HepG2 (cell line): Measurements from ENCODE around the gene AWAT2. TPM values are rescaled to one million over a fixed set of nuclear protein-coding genes. Genes with fewer than 3 reads are reported as not detected.

Experiments
- ATAC-seq: fragments of 200-7000 bp; cut with Tn5 transposase; 3 replicates; pipeline ENCODE4 v1.9.1; 2020; ENCODE audit warnings: mild to moderate bottlenecking, moderate library complexity
- BruUV-seq: library from RNA; stranded (reverse); fragments of 400-500 nt; replicated peaks from 2 replicates; lab custom pipeline; 2021; lab: Mats Ljungman, UMichigan
- CTCF ChIA-PET: fragments of 300-600 bp; formaldehyde crosslinking; extraction: SDS; loops from one replicate; lab custom pipeline; 2021; ENCODE audit warnings: low total read pairs, inconsistent platforms, low intra/inter-chr PET ratio; lab: Yijun Ruan, JAX
- POLR2A ChIA-PET: fragments of 350-600 bp; sonication (Branson Sonifier 250); formaldehyde crosslinking; loops from one replicate; lab custom pipeline; 2020; ENCODE audit warnings: antibody characterized with exemption, inconsistent platforms; lab: Yijun Ruan, JAX
- DNase-seq: peaks from one replicate; pipeline ENCODE4 v3.0.0-alpha.2; 2015; ENCODE audit warnings: low spot score
- FAIRE-seq: peaks from 3 replicates; lab custom pipeline; 2011; peaks lifted over from hg19 to GRCh38; lab: Jason Lieb, UNC
- H2AFZ ChIP-seq: one replicate; pipeline ENCODE4 v1.6.1; 2011; ENCODE audit warnings: low read length, inconsistent platforms
- H3K27ac ChIP-seq: fragments of 300-600 bp; 3 replicates; pipeline ENCODE4 v1.8.0; 2011; ENCODE audit warnings: mixed run types, mild to moderate bottlenecking, mixed read lengths, low read length, inconsistent platforms; ENCODE audit not compliant: insufficient read depth; ENCODE audit errors: extremely low read length
- H3K27me3 ChIP-seq, 2 experiments: fragments of 200-600 bp in 1 of 2; 2 replicates in 1 of 2; 3 replicates in 1 of 2; pipeline versions ENCODE4 v1.6.0 to v1.8.0; 2011; ENCODE audit warnings: low read length in 2 of 2, mild to moderate bottlenecking in 2 of 2, moderate library complexity in 2 of 2, inconsistent platforms in 1 of 2; ENCODE audit not compliant: insufficient read depth in 2 of 2, control insufficient read depth in 1 of 2
- H3K36me3 ChIP-seq, 2 experiments: fragments of 200-600 bp in 1 of 2; replicated peaks in 1 of 2; 2 replicates in 1 of 2; 3 replicates in 1 of 2; pipeline versions ENCODE4 v1.5.1 to v1.8.0; 2011; ENCODE audit warnings: low read length in 2 of 2, inconsistent platforms in 1 of 2; ENCODE audit not compliant: insufficient read depth in 2 of 2, control insufficient read depth in 1 of 2
- H3K4me1 ChIP-seq: 2 replicates; pipeline ENCODE4 v1.5.1; 2012; ENCODE audit warnings: low read length, inconsistent platforms; ENCODE audit not compliant: insufficient read depth
- H3K4me2 ChIP-seq: 2 replicates; pipeline ENCODE4 v1.6.0; 2011; ENCODE audit warnings: low read depth, low read length, inconsistent platforms
- H3K4me3 ChIP-seq, 3 experiments: fragments of 200-600 bp in 1 of 3; sonication (generic), shearing (Covaris generic) in 1 of 3; replicated peaks in 1 of 3; 2 replicates each; pipeline ENCODE4 v1.5.1; 2011 to 2016; ENCODE audit warnings: low read length in 3 of 3, inconsistent platforms in 2 of 3, low read depth in 2 of 3, mild to moderate bottlenecking in 2 of 3, control low read depth in 1 of 3, mixed read lengths in 1 of 3; ENCODE audit not compliant: insufficient read depth in 1 of 3
- H3K79me2 ChIP-seq: one replicate; pipeline ENCODE4 v1.6.1; 2011; ENCODE audit warnings: low read length, inconsistent platforms; ENCODE audit not compliant: insufficient read depth
- H3K9ac ChIP-seq: 2 replicates; pipeline ENCODE4 v1.6.0; 2011; ENCODE audit warnings: mild to moderate bottlenecking, low read depth, low read length, inconsistent platforms; ENCODE audit not compliant: insufficient read depth
- H3K9me3 ChIP-seq: 2 replicates; pipeline ENCODE4 v1.5.1; 2012; ENCODE audit warnings: mild to moderate bottlenecking, low read length
- H4K20me1 ChIP-seq: 2 replicates; pipeline ENCODE4 v1.6.0; 2011; ENCODE audit warnings: inconsistent platforms, mild to moderate bottlenecking, low read length, moderate library complexity; ENCODE audit not compliant: insufficient read depth
- AGO2 ChIP-seq: fragments of 200-400 bp; formaldehyde crosslinking; optimal IDR thresholded peaks from 2 replicates; pipeline ENCODE3; 2017; ENCODE audit warnings: mild to moderate bottlenecking, low read depth, low read length, moderate library complexity
- ARNT ChIP-seq: fragments of 450-650 bp; IDR thresholded peaks from 2 replicates; pipeline ENCODE4 v1.6.1; 2017
- GATAD2A ChIP-seq: IDR thresholded peaks from 2 replicates; pipeline ENCODE4 v1.6.1; 2016
- HNRNPL ChIP-seq: fragments of 200-400 bp; formaldehyde crosslinking; IDR thresholded peaks from 2 replicates; pipeline ENCODE4 v1.6.1; 2017; ENCODE audit warnings: mild to moderate bottlenecking, low read depth, low read length
- KLF16 ChIP-seq, 2 experiments: sonication (generic) in 1 of 2; formaldehyde crosslinking in 1 of 2; IDR thresholded peaks; 2 replicates each; pipeline versions ENCODE4 v1.6.1 to v1.8.0; 2016 to 2023; ENCODE audit warnings: missing genetic modification reagents in 2 of 2, missing compliant biosample characterization in 1 of 2
- MEIS2 ChIP-seq: sonication (generic); formaldehyde crosslinking; IDR thresholded peaks from 2 replicates; pipeline ENCODE4 v1.9.0; 2021; ENCODE audit warnings: mild to moderate bottlenecking, missing genetic modification reagents
- MZF1 ChIP-seq: sonication (generic); formaldehyde crosslinking; IDR thresholded peaks from 2 replicates; pipeline ENCODE4 v1.8.1; 2023; ENCODE audit warnings: mild to moderate bottlenecking, missing genetic modification reagents, borderline replicate concordance
- NCOA2 ChIP-seq: sonication (generic); formaldehyde crosslinking; IDR thresholded peaks from 2 replicates; pipeline ENCODE4 v1.8.0; 2022; ENCODE audit warnings: inconsistent platforms
- NFRKB ChIP-seq: fragments of 450-650 bp; IDR thresholded peaks from 2 replicates; pipeline ENCODE4 v1.6.1; 2017
- NKX3-1 ChIP-seq: sonication (generic); formaldehyde crosslinking; IDR thresholded peaks from 2 replicates; pipeline ENCODE4 v1.5.0; 2020; ENCODE audit warnings: missing genetic modification reagents
- ZEB1 ChIP-seq: IDR thresholded peaks from 2 replicates; pipeline ENCODE4 v1.6.1; 2012; ENCODE audit warnings: mild to moderate bottlenecking, low read depth, inconsistent platforms; ENCODE audit not compliant: insufficient replicate concordance
- ZNF124 ChIP-seq: sonication (generic); formaldehyde crosslinking; IDR thresholded peaks from 2 replicates; pipeline ENCODE4 v1.4.0; 2020; ENCODE audit warnings: missing genetic modification reagents
- ZNF180 ChIP-seq: sonication (generic); formaldehyde crosslinking; IDR thresholded peaks from 2 replicates; pipeline ENCODE4 v1.4.0; 2020; ENCODE audit warnings: low read depth, missing genetic modification reagents, borderline replicate concordance
- ZNF331 ChIP-seq: sonication (generic); formaldehyde crosslinking; IDR thresholded peaks from 2 replicates; pipeline ENCODE4 v1.4.0; 2020; ENCODE audit warnings: missing genetic modification reagents
- ZNF430 ChIP-seq: sonication (generic); formaldehyde crosslinking; IDR thresholded peaks from 2 replicates; pipeline ENCODE4 v1.9.0; 2021; ENCODE audit warnings: mild to moderate bottlenecking, missing genetic modification reagents
- ZNF558 ChIP-seq: sonication (generic); formaldehyde crosslinking; IDR thresholded peaks from 2 replicates; pipeline ENCODE4 v1.9.0; 2022; ENCODE audit warnings: mild to moderate bottlenecking, missing genetic modification reagents, borderline replicate concordance
- ZNF589 ChIP-seq: sonication (generic); formaldehyde crosslinking; conservative IDR thresholded peaks from 2 replicates; pipeline ENCODE4 v1.8.0; 2022; ENCODE audit warnings: mild to moderate bottlenecking, moderate library complexity, missing genetic modification reagents
- ZNF598 ChIP-seq: sonication (generic); formaldehyde crosslinking; IDR thresholded peaks from 2 replicates; pipeline ENCODE4 v1.5.1; 2020; ENCODE audit warnings: mild to moderate bottlenecking, missing genetic modification reagents, borderline replicate concordance
- ZNF720 ChIP-seq: sonication (generic); formaldehyde crosslinking; IDR thresholded peaks from 2 replicates; pipeline ENCODE4 v1.4.0; 2020; ENCODE audit warnings: missing genetic modification reagents
- ZNF788 ChIP-seq: sonication (generic); formaldehyde crosslinking; IDR thresholded peaks from 2 replicates; pipeline ENCODE4 v1.5.0; 2020; ENCODE audit warnings: mild to moderate bottlenecking, missing genetic modification reagents, borderline replicate concordance
- WGBS: methylation state at CpG from one replicate; pipeline ENCODE4 v1.1.6; 2017; ENCODE audit warnings: low lambda C conversion rate; 5-methylcytosine and 5-hydroxymethylcytosine counted together
- in situ Hi-C: cut with HindIII; loops from 2 replicates; pipeline ENCODE4 v1.10.0; 2017; ENCODE audit warnings: low pct_unique_long_range_greater_than_20kb; ENCODE audit not compliant: extremely low pct_ligation_motif_present
- intact Hi-C: fragments of 100-400 bp; cut with micrococcal nuclease; formaldehyde crosslinking; loops from one replicate; pipeline ENCODE4 v1.10.0; 2022; ENCODE audit not compliant: unreplicated experiment
- polyA plus RNA-seq, 8 experiments: library from polyadenylated mRNA; depleted of rRNA in 3 of 8; stranded (reverse) in 7 of 8; unstranded in 1 of 8; fragments of >200 nt; fragmentation: Illumina TruSeq in 4 of 8; extraction: Trizol in 4 of 8; gene quantifications; 2 replicates each; pipeline versions ENCODE4 v1.2.1 to v1.2.3, GENCODE V29; 2011 to 2016; ENCODE audit warnings: low read depth in 4 of 8, missing spikeins in 1 of 8, mixed read lengths in 1 of 8; ENCODE audit not compliant: insufficient read depth in 1 of 8
- total RNA-seq, 5 experiments: library from RNA; depleted of rRNA; stranded (reverse); fragments of >200 nt; fragmentation: Illumina TruSeq; extraction: Trizol; gene quantifications; 2 replicates each; pipeline ENCODE4 v1.2.3, GENCODE V29; 2016; ENCODE audit warnings: low read depth in 1 of 5
- TF ChIP-seq, protein P1 (sequence below): sonication (generic); formaldehyde crosslinking; IDR thresholded peaks from 2 replicates; pipeline ENCODE4 v1.4.0; 2020; ENCODE audit warnings: missing genetic modification reagents

AWAT2 gene
- total and polyA plus RNA-seq, 2 of the 13 experiments (the other 11 are each of a cell fraction or from before 2014, with no cell fraction given): not detected

- TF ChIP-seq ZNF558 (CRISPR knock-in tag): no peak
- no peak for TF ChIP-seq ZNF124
- no peak for TF ChIP-seq ZNF180 (CRISPR knock-in tag)
- no peak for TF ChIP-seq GATAD2A (CRISPR knock-in tag)
- no peak for TF ChIP-seq ZEB1
- TF ChIP-seq MEIS2 (CRISPR knock-in tag): no peak
- TF ChIP-seq, all 625 proteins: peak for 0
Observed at GRCh38 chrX:70044541-70045245, 5.0 kb downstream of the AWAT2 start (continued).

- H4K20me1 ChIP-seq: no peaks in the 10 kb centered on the region
- no peak overlapping the region for H3K4me3 ChIP-seq
- H3K4me1 ChIP-seq: peaks cover 5% of the 10 kb centered on the region
- TF ChIP-seq KLF16 (CRISPR knock-in tag; IDR thresholded peaks at IDR 0.05) (no peak), NFRKB (no peak), NCOA2 (no peak), ZNF430 (no peak), ZNF589 (CRISPR knock-in tag) (no peak), MZF1 (CRISPR knock-in tag) (no peak), NKX3-1 (no peak), HNRNPL (no peak), ZNF598 (CRISPR knock-in tag) (no peak), ZNF720 (CRISPR knock-in tag) (no peak), ZNF788 (CRISPR knock-in tag) (no peak), ARNT (no peak), AGO2 (no peak), ZNF331 (CRISPR knock-in tag) (no peak)
- TF ChIP-seq, protein P1, sequence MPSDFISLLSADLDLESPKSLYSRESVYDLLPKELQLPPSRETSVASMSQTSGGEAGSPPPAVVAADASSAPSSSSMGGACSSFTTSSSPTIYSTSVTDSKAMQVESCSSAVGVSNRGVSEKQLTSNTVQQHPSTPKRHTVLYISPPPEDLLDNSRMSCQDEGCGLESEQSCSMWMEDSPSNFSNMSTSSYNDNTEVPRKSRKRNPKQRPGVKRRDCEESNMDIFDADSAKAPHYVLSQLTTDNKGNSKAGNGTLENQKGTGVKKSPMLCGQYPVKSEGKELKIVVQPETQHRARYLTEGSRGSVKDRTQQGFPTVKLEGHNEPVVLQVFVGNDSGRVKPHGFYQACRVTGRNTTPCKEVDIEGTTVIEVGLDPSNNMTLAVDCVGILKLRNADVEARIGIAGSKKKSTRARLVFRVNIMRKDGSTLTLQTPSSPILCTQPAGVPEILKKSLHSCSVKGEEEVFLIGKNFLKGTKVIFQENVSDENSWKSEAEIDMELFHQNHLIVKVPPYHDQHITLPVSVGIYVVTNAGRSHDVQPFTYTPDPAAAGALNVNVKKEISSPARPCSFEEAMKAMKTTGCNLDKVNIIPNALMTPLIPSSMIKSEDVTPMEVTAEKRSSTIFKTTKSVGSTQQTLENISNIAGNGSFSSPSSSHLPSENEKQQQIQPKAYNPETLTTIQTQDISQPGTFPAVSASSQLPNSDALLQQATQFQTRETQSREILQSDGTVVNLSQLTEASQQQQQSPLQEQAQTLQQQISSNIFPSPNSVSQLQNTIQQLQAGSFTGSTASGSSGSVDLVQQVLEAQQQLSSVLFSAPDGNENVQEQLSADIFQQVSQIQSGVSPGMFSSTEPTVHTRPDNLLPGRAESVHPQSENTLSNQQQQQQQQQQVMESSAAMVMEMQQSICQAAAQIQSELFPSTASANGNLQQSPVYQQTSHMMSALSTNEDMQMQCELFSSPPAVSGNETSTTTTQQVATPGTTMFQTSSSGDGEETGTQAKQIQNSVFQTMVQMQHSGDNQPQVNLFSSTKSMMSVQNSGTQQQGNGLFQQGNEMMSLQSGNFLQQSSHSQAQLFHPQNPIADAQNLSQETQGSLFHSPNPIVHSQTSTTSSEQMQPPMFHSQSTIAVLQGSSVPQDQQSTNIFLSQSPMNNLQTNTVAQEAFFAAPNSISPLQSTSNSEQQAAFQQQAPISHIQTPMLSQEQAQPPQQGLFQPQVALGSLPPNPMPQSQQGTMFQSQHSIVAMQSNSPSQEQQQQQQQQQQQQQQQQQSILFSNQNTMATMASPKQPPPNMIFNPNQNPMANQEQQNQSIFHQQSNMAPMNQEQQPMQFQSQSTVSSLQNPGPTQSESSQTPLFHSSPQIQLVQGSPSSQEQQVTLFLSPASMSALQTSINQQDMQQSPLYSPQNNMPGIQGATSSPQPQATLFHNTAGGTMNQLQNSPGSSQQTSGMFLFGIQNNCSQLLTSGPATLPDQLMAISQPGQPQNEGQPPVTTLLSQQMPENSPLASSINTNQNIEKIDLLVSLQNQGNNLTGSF: no peak
- no TSS peak for BruUV-seq
- H3K36me3 ChIP-seq: no peaks in the 10 kb centered on the region
- DNase-seq (no peak), ATAC-seq (no peak), FAIRE-seq (no peak)
- H2AFZ ChIP-seq: no peak overlapping the region
- intact Hi-C loops: no loop called here
- WGBS: 49% methylated on average over 3 of the region's 9 CpGs
- no peaks in the 10 kb centered on the region for H3K27me3 ChIP-seq
- in situ Hi-C loops: no loop called here
- H3K79me2 ChIP-seq: no peaks in the 10 kb centered on the region
- no peak overlapping the region for H3K9ac ChIP-seq
- H3K27ac ChIP-seq: no peak overlapping the region
- ChIA-PET CTCF (no interaction called here), POLR2A (no interaction called here)
- no peaks in the 10 kb centered on the region for H3K9me3 ChIP-seq
- H3K4me2 ChIP-seq: no peak overlapping the region
Observed at GRCh38 chrX:70043685-70044084, 6.1 kb downstream of the AWAT2 start.
